Loucy (cell line): Measurements from ENCODE around the gene NAV1.

ENCODE experiments used
- CTCF ChIP-seq: fragments of 200-600 bp; sonication (generic); conservative IDR thresholded peaks from 2 replicates; pipeline ENCODE4 v1.5.1; 2014; ENCODE audit warnings: mild to moderate bottlenecking, antibody characterized with exemption, low read length
- EZH2phosphoT487 ChIP-seq: fragments of 200-600 bp; IDR thresholded peaks from 2 replicates; pipeline ENCODE4 v1.6.1; 2018; ENCODE audit warnings: antibody characterized with exemption, mild to moderate bottlenecking, moderate library complexity, borderline replicate concordance

DNA sequence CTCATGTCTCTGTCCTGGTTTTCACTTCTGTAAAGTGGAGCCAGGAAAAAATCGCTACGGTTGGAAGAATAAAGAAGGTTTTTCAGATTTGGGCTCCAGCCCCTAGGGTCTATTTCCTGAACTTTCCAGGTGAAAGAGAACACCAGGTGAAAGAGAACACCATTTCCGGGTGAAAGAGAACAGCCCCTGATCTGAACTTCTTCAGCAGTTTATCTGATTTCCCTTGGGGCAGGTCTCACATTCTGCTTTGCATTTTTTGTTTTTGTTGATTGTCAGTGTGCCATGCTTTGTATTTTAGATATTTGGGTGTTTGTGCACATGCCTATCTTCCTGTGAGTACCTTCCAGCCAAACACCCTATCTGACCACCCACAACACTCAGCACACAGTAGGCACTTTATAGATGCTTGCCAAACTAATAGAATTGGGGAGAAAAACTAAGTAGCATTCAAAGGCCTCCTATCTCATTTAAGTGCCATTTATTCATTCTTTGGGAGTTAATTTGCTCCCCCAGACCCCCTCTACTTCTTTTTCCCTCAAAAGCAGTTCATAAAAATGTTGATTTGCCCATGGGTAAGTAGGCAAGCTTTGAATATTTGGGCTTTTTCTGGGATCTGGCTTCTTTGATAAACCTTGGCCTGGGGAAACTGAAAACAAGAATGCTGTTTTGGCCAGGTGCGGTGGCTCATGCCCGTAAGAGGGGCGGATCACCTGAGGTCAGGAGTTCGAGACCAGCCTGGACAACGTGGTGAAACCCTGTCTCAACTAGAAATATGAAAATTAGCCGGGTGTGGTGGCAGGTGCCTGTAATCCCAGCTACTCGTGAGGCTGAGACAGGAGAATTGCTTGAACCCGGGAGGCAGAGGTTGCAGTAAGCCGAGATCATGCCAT is 2.2 kb downstream of the NAV1 start:
- TF ChIP-seq CTCF (no peak), EZH2phosphoT487 (no peak)
